DOHH2 (cell line): Measurements from ENCODE around the gene THBS2.

ENCODE experiments used
- H3F3A ChIP-seq: fragments of 200-600 bp; sonication (generic), shearing (Covaris generic); 2 replicates; pipeline ENCODE4 v1.6.0; 2016; ENCODE audit warnings: antibody characterized with exemption, mild to moderate bottlenecking; ENCODE audit not compliant: control insufficient read depth, insufficient read depth
- H3K27ac ChIP-seq: fragments of 200-600 bp; sonication (generic); 2 replicates; pipeline ENCODE4 v1.5.1; 2014; ENCODE audit warnings: low read depth, mild to moderate bottlenecking, low read length, moderate library complexity
- H3K27me3 ChIP-seq: fragments of 200-600 bp; sonication (generic); 2 replicates; pipeline ENCODE4 v1.6.1; 2014; ENCODE audit warnings: mild to moderate bottlenecking, low read length, mixed read lengths; ENCODE audit not compliant: control insufficient read depth
- H3K36me3 ChIP-seq: fragments of 200-600 bp; sonication (generic); 2 replicates; pipeline ENCODE4 v1.6.1; 2014; ENCODE audit warnings: mild to moderate bottlenecking, low read length, moderate library complexity, mixed read lengths; ENCODE audit not compliant: control insufficient read depth
- H3K4me1 ChIP-seq: fragments of 200-600 bp; sonication (generic); 2 replicates; pipeline ENCODE4 v1.6.1; 2014; ENCODE audit warnings: mild to moderate bottlenecking, low read length, mixed read lengths; ENCODE audit not compliant: control insufficient read depth
- H3K4me2 ChIP-seq: fragments of 200-600 bp; sonication (generic); 2 replicates; pipeline ENCODE4 v1.6.0; 2014; ENCODE audit warnings: mild to moderate bottlenecking, low read length, moderate library complexity
- H3K4me3 ChIP-seq: fragments of 200-600 bp; sonication (generic); 2 replicates; pipeline ENCODE4 v1.5.1; 2014; ENCODE audit warnings: mild to moderate bottlenecking, low read length, mixed read lengths
- H3K79me2 ChIP-seq: fragments of 200-600 bp; sonication (generic); 2 replicates; pipeline ENCODE4 v1.6.1; 2014; ENCODE audit warnings: mild to moderate bottlenecking, low read length, mixed read lengths; ENCODE audit not compliant: control insufficient read depth
- H3K9me2 ChIP-seq: fragments of 200-600 bp; sonication (generic); replicated peaks from 2 replicates; pipeline ENCODE4 v1.6.1; 2014; ENCODE audit warnings: mild to moderate bottlenecking, low read length, mixed read lengths; ENCODE audit not compliant: control insufficient read depth
- H3K9me3 ChIP-seq: fragments of 200-600 bp; sonication (generic); 2 replicates; pipeline ENCODE4 v1.6.1; 2014; ENCODE audit warnings: antibody characterized with exemption, low read length, mixed read lengths; ENCODE audit not compliant: control insufficient read depth, insufficient read depth
- H4K20me1 ChIP-seq: fragments of 200-600 bp; sonication (generic); 2 replicates; pipeline ENCODE4 v1.6.0; 2014; ENCODE audit warnings: low read depth, mild to moderate bottlenecking, antibody characterized with exemption, low read length, moderate library complexity; ENCODE audit not compliant: control insufficient read depth, insufficient read depth
- EZH2phosphoT487 ChIP-seq: fragments of 200-600 bp; sonication (generic); IDR thresholded peaks from 2 replicates; pipeline ENCODE4 v1.6.1; 2017; ENCODE audit warnings: borderline replicate concordance, mild to moderate bottlenecking, antibody characterized with exemption, low read length, moderate library complexity, mixed read lengths
- TF ChIP-seq, protein P1 (sequence below): fragments of 200-600 bp; sonication (generic); IDR thresholded peaks from one replicate; pipeline ENCODE4 v1.5.1; 2014; ENCODE audit warnings: antibody characterized with exemption, mild to moderate bottlenecking, low read depth, low read length; ENCODE audit not compliant: poor library complexity, severe bottlenecking

THBS2 gene

DNA sequence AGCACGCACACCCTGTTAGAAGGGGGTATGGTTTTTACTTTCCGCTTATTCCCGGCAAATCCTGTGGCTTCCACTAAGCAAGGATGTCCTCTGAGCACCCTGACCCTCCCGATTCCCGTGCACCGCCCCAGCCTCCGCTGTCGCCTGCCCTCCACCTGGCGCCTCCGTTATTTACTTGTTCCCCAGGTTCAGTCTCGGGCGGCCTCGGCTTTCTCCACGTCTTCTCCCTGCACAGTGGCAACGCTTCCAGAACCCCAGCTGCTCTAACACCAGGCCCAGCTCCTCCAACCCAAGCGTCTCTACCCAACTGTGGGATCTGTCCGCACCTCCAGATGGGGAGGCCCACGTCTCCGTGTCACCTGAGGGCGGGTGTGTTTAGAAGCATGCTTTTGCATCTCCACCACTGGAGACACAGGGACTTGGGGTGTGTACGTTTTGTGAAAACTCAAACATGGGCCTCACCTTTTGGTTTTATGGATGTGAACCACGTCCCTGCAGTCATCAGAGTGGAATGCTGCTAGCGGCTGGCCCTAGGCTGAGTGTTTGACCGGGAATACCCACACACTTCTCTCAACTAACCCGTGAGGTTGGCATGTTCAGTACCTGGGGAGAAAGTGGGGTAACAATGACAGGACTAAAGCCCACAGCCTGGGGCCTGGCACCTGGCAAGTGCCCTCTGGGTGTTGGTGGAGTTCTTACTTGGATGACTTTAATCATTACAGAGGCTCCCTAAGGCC is 79.9 kb downstream of the THBS2 start:
- no peaks in the 10 kb centered on the region for H4K20me1 ChIP-seq
- no peak overlapping the region for H3K27ac ChIP-seq
- H3F3A ChIP-seq, result no peaks in the 10 kb centered on the region
- TF ChIP-seq, protein P1, sequence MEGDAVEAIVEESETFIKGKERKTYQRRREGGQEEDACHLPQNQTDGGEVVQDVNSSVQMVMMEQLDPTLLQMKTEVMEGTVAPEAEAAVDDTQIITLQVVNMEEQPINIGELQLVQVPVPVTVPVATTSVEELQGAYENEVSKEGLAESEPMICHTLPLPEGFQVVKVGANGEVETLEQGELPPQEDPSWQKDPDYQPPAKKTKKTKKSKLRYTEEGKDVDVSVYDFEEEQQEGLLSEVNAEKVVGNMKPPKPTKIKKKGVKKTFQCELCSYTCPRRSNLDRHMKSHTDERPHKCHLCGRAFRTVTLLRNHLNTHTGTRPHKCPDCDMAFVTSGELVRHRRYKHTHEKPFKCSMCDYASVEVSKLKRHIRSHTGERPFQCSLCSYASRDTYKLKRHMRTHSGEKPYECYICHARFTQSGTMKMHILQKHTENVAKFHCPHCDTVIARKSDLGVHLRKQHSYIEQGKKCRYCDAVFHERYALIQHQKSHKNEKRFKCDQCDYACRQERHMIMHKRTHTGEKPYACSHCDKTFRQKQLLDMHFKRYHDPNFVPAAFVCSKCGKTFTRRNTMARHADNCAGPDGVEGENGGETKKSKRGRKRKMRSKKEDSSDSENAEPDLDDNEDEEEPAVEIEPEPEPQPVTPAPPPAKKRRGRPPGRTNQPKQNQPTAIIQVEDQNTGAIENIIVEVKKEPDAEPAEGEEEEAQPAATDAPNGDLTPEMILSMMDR, result no peak
- TF ChIP-seq EZH2phosphoT487, result no peak
- no peaks in the 10 kb centered on the region; the same call in 1 of the 2 replicates for H3K9me3 ChIP-seq
- no peaks in the 10 kb centered on the region for H3K4me1 ChIP-seq
- no peak overlapping the region for H3K4me3 ChIP-seq
- H3K4me2 ChIP-seq, result no peak overlapping the region
- H3K27me3 ChIP-seq, result no peaks in the 10 kb centered on the region
- H3K9me2 ChIP-seq, result no peaks in the 10 kb centered on the region
- H3K79me2 ChIP-seq, result no peaks in the 10 kb centered on the region
- H3K36me3 ChIP-seq, result no peaks in the 10 kb centered on the region

DNA sequence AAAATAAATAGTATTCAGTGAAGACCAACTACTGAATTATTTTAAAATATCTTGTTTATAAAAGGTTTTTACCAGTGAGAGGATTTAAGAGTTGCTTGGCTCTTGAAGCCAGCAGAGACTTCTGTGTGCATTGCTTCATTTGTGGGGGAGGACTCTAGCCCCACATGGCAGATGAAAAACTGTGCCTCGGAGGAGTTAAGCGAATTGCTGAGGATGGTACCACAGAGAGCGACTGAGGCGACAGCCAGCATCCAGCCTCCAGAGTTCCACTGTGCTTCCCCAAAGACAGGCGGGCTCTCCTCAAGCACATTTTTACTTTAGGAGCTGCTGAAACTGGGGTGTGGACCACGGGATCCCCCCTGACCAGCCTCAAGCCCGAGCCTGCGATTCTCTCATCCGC is 80.7 kb downstream of the THBS2 start:
- Histone ChIP-seq H3K4me1 (no peaks in the 10 kb centered on the region), H3K4me2 (no peak overlapping the region), H3K9me2 (no peaks in the 10 kb centered on the region), H3F3A (no peaks in the 10 kb centered on the region), H3K4me3 (no peak overlapping the region), H3K36me3 (no peaks in the 10 kb centered on the region), H3K79me2 (no peaks in the 10 kb centered on the region), H3K27ac (no peak overlapping the region), H3K27me3 (no peaks in the 10 kb centered on the region), H3K9me3 (peaks cover under 1% of the 10 kb centered on the region; the same call in 1 of the 2 replicates), H4K20me1 (no peaks in the 10 kb centered on the region)
- no peak for TF ChIP-seq EZH2phosphoT487
- TF ChIP-seq, protein P1, result no peak

DNA sequence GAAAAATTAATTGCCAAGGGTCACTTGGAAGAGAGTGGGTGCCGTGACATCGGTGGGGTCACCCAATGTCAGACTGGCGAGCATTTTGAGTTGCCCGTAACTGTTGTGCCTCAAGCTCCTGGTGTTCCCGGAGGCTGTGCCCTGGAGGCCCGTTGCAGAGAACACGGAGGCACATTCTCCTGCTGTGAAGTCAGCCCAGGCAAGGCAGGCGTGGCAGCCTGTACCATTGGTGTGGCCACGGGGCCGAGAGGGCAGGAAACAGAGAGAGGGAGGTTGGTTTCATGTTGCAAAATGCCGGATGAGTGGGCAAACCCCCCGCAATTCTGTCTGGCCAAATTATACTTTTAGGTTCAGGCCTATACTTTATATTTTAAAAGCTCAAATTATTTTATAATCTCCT is 81.2 kb downstream of the THBS2 start:
- Histone ChIP-seq H4K20me1 (no peaks in the 10 kb centered on the region), H3K9me3 (peaks cover 2% of the 10 kb centered on the region; the same call in 1 of the 2 replicates), H3F3A (no peaks in the 10 kb centered on the region), H3K4me1 (no peaks in the 10 kb centered on the region), H3K27me3 (no peaks in the 10 kb centered on the region), H3K4me2 (no peak overlapping the region), H3K36me3 (no peaks in the 10 kb centered on the region), H3K27ac (no peak overlapping the region), H3K4me3 (no peak overlapping the region), H3K79me2 (no peaks in the 10 kb centered on the region), H3K9me2 (no peaks in the 10 kb centered on the region)
- TF ChIP-seq, protein P1, result no peak
- TF ChIP-seq EZH2phosphoT487, result no peak
